Heart left ventricle (tissue), 16 donors: ENCODE results near the gene NFKB1. TPM values are rescaled to one million over a fixed set of nuclear protein-coding genes. Genes with fewer than 3 reads are reported as not detected.

Source experiments
- ATAC-seq, 4 donors: fragments of 200-7000 bp; cut with Tn5 transposase; one replicate each; pipeline ENCODE4 v1.9.1; 2020 to 2022; ENCODE audit warnings: moderate library complexity in 4 of 4, mild to moderate bottlenecking in 3 of 4, moderate number of reproducible peaks in 1 of 4
- DNase-seq, 5 donors: peaks; one replicate each; pipeline ENCODE4 v3.0.0-alpha.2; 2020
- H3K27ac ChIP-seq, 12 donors: fragments of 200-600 bp; sonication (generic) in 4 of 12; one replicate each; pipeline versions ENCODE4 v1.5.0 to v1.8.0; 2016 to 2022; ENCODE audit warnings: mild to moderate bottlenecking in 2 of 12
- H3K27me3 ChIP-seq, 9 donors: fragments of 200-600 bp; sonication (generic) in 2 of 9; one replicate each; pipeline versions ENCODE4 v1.5.1 to v1.8.0; 2016 to 2022; ENCODE audit warnings: mild to moderate bottlenecking in 3 of 9
- H3K36me3 ChIP-seq, 9 donors: fragments of 200-600 bp; sonication (generic) in 2 of 9; one replicate each; pipeline versions ENCODE4 v1.5.0 to v1.8.0; 2018 to 2022; ENCODE audit warnings: mild to moderate bottlenecking in 2 of 9
- H3K4me1 ChIP-seq, 12 donors: fragments of 200-600 bp; sonication (generic) in 4 of 12; one replicate each; pipeline versions ENCODE4 v1.5.0 to v1.8.0; 2016 to 2022; ENCODE audit warnings: mild to moderate bottlenecking in 3 of 12
- H3K4me3 ChIP-seq, 12 donors: fragments of 200-600 bp; sonication (generic) in 4 of 12; one replicate each; pipeline versions ENCODE4 v1.5.0 to v1.8.0; 2017 to 2022; ENCODE audit warnings: mild to moderate bottlenecking in 9 of 12, moderate library complexity in 4 of 12
- H3K9me3 ChIP-seq, 12 donors: fragments of 200-600 bp; sonication (generic) in 4 of 12; one replicate each; pipeline versions ENCODE4 v1.5.0 to v1.8.0; 2016 to 2022; ENCODE audit warnings: mild to moderate bottlenecking in 1 of 12
- POLR2A ChIP-seq, 2 donors: fragments of 450-650 bp; IDR thresholded peaks; one replicate each; pipeline ENCODE4 v1.6.1; 2017; ENCODE audit warnings: antibody characterized with exemption in 2 of 2, mild to moderate bottlenecking in 2 of 2, moderate library complexity in 2 of 2
- WGBS, 4 donors: extraction: QIAGEN DNeasy Blood & Tissue Kit in 2 of 4; methylation state at CpG; one replicate each; pipeline versions ENCODE4 v1.1.5 to v1.1.7; 2013 to 2018; 5-methylcytosine and 5-hydroxymethylcytosine counted together
- intact Hi-C, 10 donors: fragments of 100-400 bp; cut with DNase I; formaldehyde crosslinking; loops; one replicate each; pipeline versions ENCODE4 v1.11.1 to v1.14.2; 2022
- polyA plus RNA-seq, 2 donors: library from polyadenylated mRNA; stranded (reverse); fragments of 200-250 nt; gene quantifications; one replicate each; pipeline ENCODE4 v1.2.3, GENCODE V29; 2013
- total RNA-seq, 9 donors: library from RNA; depleted of rRNA in 2 of 9; stranded (reverse); fragments of >200 nt in 2 of 9; fragmentation: NEBNext Ultra II Directional in 3 of 9; extraction: Animal tissue kit (Norgen Biotek cat#: 25700) in 3 of 9; gene quantifications; one replicate each; pipeline versions ENCODE4 v1.1.0 to v1.2.4, GENCODE V29; 2016 to 2023
- TF ChIP-seq, protein P1 (sequence below), 12 donors: fragments of 200-600 bp; sonication (generic) in 4 of 12; IDR thresholded peaks; one replicate each; pipeline versions ENCODE4 v1.5.0 to v1.8.0; 2018 to 2022; ENCODE audit warnings: antibody characterized with exemption in 12 of 12, mild to moderate bottlenecking in 5 of 12
- donor health status: ischemic (EF 13 %, LVEDD 7.1; RV severe dilation, severe dysfunction).
- donor health status: healthy with polysubstance abuse.
- donor health status: DM: no; HTN: yes; CAD: no.
- donor health status: DM: no; HTN: no; CAD: no.
- donor health status: ischemic (EF 25% LVEDD 6.9; RV normal size, moderate dysfunction).
- donor health status: ischemic (EF 25% LVEDD 5.7; RV mildly dilated, moderate dysfunction).
- donor health status: healthy.
- donor health status: DM: yes; HTN: yes; CAD: no.
- donor health status: ischemic (EF 35%, LVEDD 5.7; RV mildly dilated, moderate dysfunction).
- donor health status: nonischemic (EF 11% LVEDD 7.7; RV severe dilation, severe dysfunction).
- donor health status: DM: yes; HTN: yes; CAD: no.
- donor health status: PGD.
- donor health status: ischemic (EF 29% LVEDD 5.4; RV normal size, mild dysfunction).
- donor health status: nonischemic (EF 23%, LVEDD 6.1; RV moderate dilation, normal function).

NFKB1 gene
- total and polyA plus RNA-seq, 11 donors: 4.8 to 34.1 (median 19.2) TPM

DNA sequence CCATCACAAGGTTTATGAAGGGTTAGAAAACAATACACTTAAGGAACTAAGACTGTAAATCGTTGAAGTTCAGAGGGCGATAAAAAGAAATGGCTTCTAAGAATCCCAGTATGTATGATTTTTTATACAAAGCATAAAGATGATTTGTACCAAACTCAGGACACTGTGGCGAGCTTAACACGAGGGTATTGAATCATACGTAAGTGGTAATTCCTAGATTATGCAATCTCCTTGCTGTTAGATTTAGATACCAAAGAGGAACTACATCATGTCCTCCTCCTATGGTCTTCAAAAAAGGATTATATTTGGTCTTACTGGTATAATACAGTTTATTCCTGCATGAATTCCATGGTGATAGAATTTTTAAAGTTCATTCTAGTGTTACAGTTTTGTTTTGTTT, 23.9 kb downstream of the NFKB1 start:
- H3K27ac ChIP-seq: no peak overlapping the region

DNA sequence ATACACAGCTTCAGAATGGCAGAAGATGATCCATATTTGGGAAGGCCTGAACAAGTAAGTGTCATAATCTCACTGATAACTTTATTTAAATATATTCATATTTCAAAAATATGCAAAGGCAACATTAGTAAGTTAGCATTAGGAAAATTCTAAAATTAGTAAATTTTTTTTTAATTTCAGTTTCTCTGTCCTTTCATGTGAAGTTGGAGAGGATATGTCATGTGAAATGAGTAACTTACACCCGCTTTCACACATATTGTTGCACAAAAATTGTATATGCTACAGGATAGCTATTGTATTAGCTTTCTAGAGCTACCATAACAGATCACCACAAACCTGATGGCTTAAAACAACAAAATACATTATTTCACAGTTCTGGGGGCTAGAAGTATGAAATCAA, 24.3 kb downstream of the NFKB1 start:
- WGBS, 4 donors: 97 to 100% (median 98%) methylated on average over 1 of the region's 1 CpG
- Histone ChIP-seq H3K4me1 (peaks cover 0 to 73% (median 4%) of the 10 kb centered on the region in 12 donors), H3K36me3 (peaks cover 0 to 21% (median 7%) of the 10 kb centered on the region in 9 donors), H3K27ac (no peak overlapping the region), H3K9me3 (no peaks in the 10 kb centered on the region), H3K27me3 (no peaks in the 10 kb centered on the region), H3K4me3 (no peak overlapping the region)
- TF ChIP-seq, protein P1, sequence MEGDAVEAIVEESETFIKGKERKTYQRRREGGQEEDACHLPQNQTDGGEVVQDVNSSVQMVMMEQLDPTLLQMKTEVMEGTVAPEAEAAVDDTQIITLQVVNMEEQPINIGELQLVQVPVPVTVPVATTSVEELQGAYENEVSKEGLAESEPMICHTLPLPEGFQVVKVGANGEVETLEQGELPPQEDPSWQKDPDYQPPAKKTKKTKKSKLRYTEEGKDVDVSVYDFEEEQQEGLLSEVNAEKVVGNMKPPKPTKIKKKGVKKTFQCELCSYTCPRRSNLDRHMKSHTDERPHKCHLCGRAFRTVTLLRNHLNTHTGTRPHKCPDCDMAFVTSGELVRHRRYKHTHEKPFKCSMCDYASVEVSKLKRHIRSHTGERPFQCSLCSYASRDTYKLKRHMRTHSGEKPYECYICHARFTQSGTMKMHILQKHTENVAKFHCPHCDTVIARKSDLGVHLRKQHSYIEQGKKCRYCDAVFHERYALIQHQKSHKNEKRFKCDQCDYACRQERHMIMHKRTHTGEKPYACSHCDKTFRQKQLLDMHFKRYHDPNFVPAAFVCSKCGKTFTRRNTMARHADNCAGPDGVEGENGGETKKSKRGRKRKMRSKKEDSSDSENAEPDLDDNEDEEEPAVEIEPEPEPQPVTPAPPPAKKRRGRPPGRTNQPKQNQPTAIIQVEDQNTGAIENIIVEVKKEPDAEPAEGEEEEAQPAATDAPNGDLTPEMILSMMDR (IDR thresholded peaks at IDR 0.05): no peak
- TF ChIP-seq POLR2A (IDR thresholded peaks at IDR 0.05): no peak
- DNase-seq: no peak
- intact Hi-C loops: no loop called here
- ATAC-seq: no peak

More for the DNA sequence above, 23.9 kb downstream of the NFKB1 start:
- 82 to 91% (median 88%) methylated on average over 5 of the region's 5 CpGs for WGBS, 4 donors
- Histone ChIP-seq H3K27me3 (no peaks in the 10 kb centered on the region), H3K36me3 (peaks cover 0 to 17% (median 5%) of the 10 kb centered on the region in 9 donors), H3K4me3 (no peak overlapping the region), H3K9me3 (no peaks in the 10 kb centered on the region), H3K4me1 (peaks cover 0 to 76% (median 6%) of the 10 kb centered on the region in 12 donors)
- TF ChIP-seq, protein P1 (IDR thresholded peaks at IDR 0.05): no peak
- TF ChIP-seq POLR2A (IDR thresholded peaks at IDR 0.05): no peak
- intact Hi-C loops: no loop called here
- DNase-seq (no peak), ATAC-seq (peak in 1 of 4 donors; percentile 48)

DNA sequence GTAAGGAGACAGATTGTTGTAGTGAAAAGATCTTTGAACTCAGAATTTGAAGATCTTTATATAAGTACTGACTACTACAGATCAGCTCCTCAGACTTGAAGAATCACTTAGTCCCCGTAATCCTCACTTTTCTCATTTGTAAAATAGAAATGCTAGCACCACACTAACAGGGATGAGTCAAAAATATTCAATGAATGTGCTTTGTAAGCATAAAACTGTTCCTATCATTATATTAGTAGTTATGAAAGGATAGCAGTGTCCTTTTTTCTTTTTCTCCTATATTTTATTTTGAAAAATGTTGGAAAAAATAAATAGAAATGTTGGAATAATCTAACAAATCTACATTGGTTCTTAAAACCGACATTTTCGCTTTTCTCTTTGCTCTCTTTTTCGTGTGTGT, 25.4 kb downstream of the NFKB1 start:
- Histone ChIP-seq H3K4me1 (peaks cover 0 to 62% (median 3%) of the 10 kb centered on the region in 12 donors), H3K4me3 (no peak overlapping the region), H3K27me3 (no peaks in the 10 kb centered on the region), H3K36me3 (peaks cover 0 to 31% (median 7%) of the 10 kb centered on the region in 9 donors), H3K27ac (no peak overlapping the region), H3K9me3 (no peaks in the 10 kb centered on the region)
- TF ChIP-seq POLR2A (IDR thresholded peaks at IDR 0.05): no peak
- TF ChIP-seq, protein P1 (IDR thresholded peaks at IDR 0.05): no peak
- DNase-seq (no peak), ATAC-seq (no peak)
- WGBS, 4 donors: 93 to 96% (median 95%) methylated on average over 4 of the region's 4 CpGs
- intact Hi-C loops: no loop called here

DNA sequence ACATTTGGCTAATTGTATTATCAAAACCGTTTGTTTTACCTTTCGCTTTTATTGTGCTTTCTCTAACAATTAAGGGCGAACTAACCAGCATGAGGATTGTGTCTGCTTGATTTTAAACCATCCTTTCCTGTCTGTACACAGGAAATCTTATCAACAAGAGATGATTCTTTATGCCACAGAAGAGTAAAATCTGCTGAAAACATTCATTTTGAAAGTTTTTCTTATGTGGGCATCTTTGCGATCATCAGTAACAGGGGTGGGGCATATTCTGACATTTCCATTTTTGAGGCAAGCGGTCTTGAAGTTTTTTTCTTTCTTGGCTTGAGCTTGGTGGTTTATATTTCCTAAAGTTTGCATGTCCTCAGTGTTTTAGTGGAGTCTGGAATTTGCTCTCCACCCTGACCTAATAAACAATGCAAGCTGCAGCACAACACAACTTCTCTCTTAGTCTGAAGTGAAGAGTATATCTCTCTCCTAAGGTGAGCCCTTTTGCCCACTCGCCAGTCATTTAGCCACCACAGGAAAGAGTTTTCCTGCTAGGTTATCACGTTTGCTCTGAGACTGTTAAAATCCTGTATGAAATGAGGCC, 26.6 kb downstream of the NFKB1 start:
- intact Hi-C loops: no loop called here
- H3K9me3 ChIP-seq: no peaks in the 10 kb centered on the region
- peaks cover 0 to 38% (median 7%) of the 10 kb centered on the region in 9 donors for H3K36me3 ChIP-seq
- H3K27ac ChIP-seq: peak overlapping the region in 1 of 12 donors; percentile 44
- DNase-seq (no peak), ATAC-seq (no peak)
- H3K27me3 ChIP-seq: no peaks in the 10 kb centered on the region
- TF ChIP-seq POLR2A (IDR thresholded peaks at IDR 0.05): no peak
- TF ChIP-seq, protein P1 (IDR thresholded peaks at IDR 0.05): no peak
- no peak overlapping the region for H3K4me3 ChIP-seq
- peaks cover 0 to 52% (median 3%) of the 10 kb centered on the region in 12 donors for H3K4me1 ChIP-seq
- WGBS, 4 donors: 70 to 82% (median 79%) methylated on average over 7 of the region's 7 CpGs
